IMR-90 (cell line): ENCODE results near the gene ANOS1. TPM values are rescaled to one million over a fixed set of nuclear protein-coding genes. Genes with fewer than 3 reads are reported as not detected.

Experiments
- ATAC-seq: fragments of 200-7000 bp; cut with Tn5 transposase; 2 replicates; pipeline ENCODE4 v1.9.1; 2020; ENCODE audit warnings: low read depth, mild to moderate bottlenecking, moderate library complexity
- BruUV-seq: library from RNA; stranded (reverse); fragments of 400-500 nt; replicated peaks from 2 replicates; lab custom pipeline; 2021; lab: Mats Ljungman, UMichigan
- CTCF ChIA-PET: fragments of 300-600 bp; formaldehyde crosslinking; extraction: SDS; loops from one replicate; lab custom pipeline; 2021; ENCODE audit warnings: antibody characterized with exemption; lab: Yijun Ruan, JAX
- POLR2A ChIA-PET: fragments of 300-600 bp; sonication (Branson Sonifier 250); formaldehyde crosslinking; loops from one replicate; lab custom pipeline; 2022; ENCODE audit warnings: antibody characterized with exemption; ENCODE audit not compliant: unreplicated experiment; lab: Charles Lee
- DNase-seq: peaks from one replicate; pipeline ENCODE4 v3.0.0; 2013
- H2AFZ ChIP-seq: replicated peaks from 2 replicates; pipeline ENCODE3; 2013; ENCODE audit warnings: low read length, mild to moderate bottlenecking; ENCODE audit not compliant: poor library complexity
- H2AK5ac ChIP-seq: 2 replicates; pipeline ENCODE4 v1.6.1; 2013; ENCODE audit warnings: low read depth, low read length, inconsistent platforms
- H2AK9ac ChIP-seq: replicated peaks from 2 replicates; pipeline ENCODE3; 2013; ENCODE audit warnings: mild to moderate bottlenecking, low read depth, low read length, moderate library complexity; ENCODE audit not compliant: poor library complexity
- H2BK120ac ChIP-seq: 2 replicates; pipeline ENCODE4 v1.6.1; 2013; ENCODE audit warnings: low read depth, low read length, inconsistent platforms
- H2BK15ac ChIP-seq: 3 replicates; pipeline ENCODE4 v1.6.1; 2013; ENCODE audit warnings: low read depth, low read length, inconsistent platforms
- H2BK20ac ChIP-seq: 2 replicates; pipeline ENCODE4 v1.6.1; 2013; ENCODE audit warnings: low read depth, mild to moderate bottlenecking, inconsistent platforms, low read length, moderate library complexity
- H2BK5ac ChIP-seq: 2 replicates; pipeline ENCODE4 v1.6.1; 2013; ENCODE audit warnings: mild to moderate bottlenecking, low read depth, low read length, inconsistent platforms; ENCODE audit not compliant: poor library complexity, severe bottlenecking
- H3K14ac ChIP-seq: replicated peaks from 2 replicates; pipeline ENCODE4 v1.6.1; 2013; ENCODE audit warnings: low read depth, low read length, inconsistent platforms
- H3K18ac ChIP-seq: 2 replicates; pipeline ENCODE4 v1.6.1; 2013; ENCODE audit warnings: low read depth, low read length, control low read depth
- H3K23ac ChIP-seq: 2 replicates; pipeline ENCODE4 v1.6.1; 2013; ENCODE audit warnings: low read depth, low read length, inconsistent platforms
- H3K27ac ChIP-seq: 2 replicates; pipeline ENCODE4 v1.5.1; 2013; ENCODE audit warnings: mild to moderate bottlenecking, control low read depth, low read length; ENCODE audit not compliant: insufficient read depth
- H3K27me3 ChIP-seq: 2 replicates; pipeline ENCODE4 v1.6.1; 2013; ENCODE audit warnings: low read length; ENCODE audit not compliant: control insufficient read depth, insufficient read depth
- H3K36me3 ChIP-seq: 2 replicates; pipeline ENCODE4 v1.6.1; 2013; ENCODE audit warnings: low read length, mixed read lengths; ENCODE audit not compliant: control insufficient read depth, insufficient read depth
- H3K4ac ChIP-seq: 2 replicates; pipeline ENCODE4 v1.6.1; 2013; ENCODE audit warnings: low read depth, low read length, inconsistent platforms
- H3K4me1 ChIP-seq: 2 replicates; pipeline ENCODE4 v1.6.1; 2013; ENCODE audit warnings: low read length, mixed read lengths; ENCODE audit not compliant: control insufficient read depth, insufficient read depth
- H3K4me2 ChIP-seq: 2 replicates; pipeline ENCODE4 v1.6.1; 2013; ENCODE audit warnings: low read depth, mild to moderate bottlenecking, control low read depth, low read length, moderate library complexity
- H3K4me3 ChIP-seq: 2 replicates; pipeline ENCODE4 v1.5.1; 2013; ENCODE audit warnings: low read depth, mild to moderate bottlenecking, control low read depth, low read length, moderate library complexity; ENCODE audit not compliant: insufficient read depth
- H3K56ac ChIP-seq: 2 replicates; pipeline ENCODE4 v1.6.1; 2013; ENCODE audit warnings: low read length, inconsistent platforms; ENCODE audit not compliant: insufficient read depth; ENCODE audit errors: extremely low read depth
- H3K79me1 ChIP-seq, 2 experiments: 2 replicates each; pipeline ENCODE4 v1.6.1; 2013; ENCODE audit warnings: low read length in 2 of 2, inconsistent platforms in 1 of 2, low read depth in 1 of 2
- H3K9ac ChIP-seq: 2 replicates; pipeline ENCODE4 v1.6.1; 2013; ENCODE audit warnings: low read depth, low read length, control low read depth
- H3K9me1 ChIP-seq: 2 replicates; pipeline ENCODE4 v1.6.1; 2013; ENCODE audit warnings: low read length, inconsistent platforms; ENCODE audit not compliant: insufficient read depth
- H3K9me3 ChIP-seq: 2 replicates; pipeline ENCODE4 v1.6.1; 2013; ENCODE audit warnings: low read length; ENCODE audit not compliant: control insufficient read depth, insufficient read depth
- H4K20me1 ChIP-seq: 2 replicates; pipeline ENCODE4 v1.6.1; 2013; ENCODE audit warnings: low read length, inconsistent platforms; ENCODE audit not compliant: insufficient read depth
- H4K5ac ChIP-seq: 2 replicates; pipeline ENCODE4 v1.6.1; 2013; ENCODE audit warnings: mild to moderate bottlenecking, low read depth, low read length, control low read depth
- H4K8ac ChIP-seq, 2 experiments: 2 replicates each; pipeline ENCODE4 v1.6.1; 2013; ENCODE audit warnings: low read depth in 2 of 2, low read length in 2 of 2, control low read depth in 1 of 2, inconsistent platforms in 1 of 2
- H4K91ac ChIP-seq: 2 replicates; pipeline ENCODE4 v1.6.1; 2013; ENCODE audit warnings: low read depth, low read length, inconsistent platforms; ENCODE audit not compliant: insufficient read depth
- BHLHE40 ChIP-seq: fragments of 150-350 bp; IDR thresholded peaks from 2 replicates; pipeline ENCODE4 v1.6.1; 2016; ENCODE audit warnings: mild to moderate bottlenecking, low read depth, low read length
- CEBPB ChIP-seq: IDR thresholded peaks from 2 replicates; pipeline ENCODE4 v1.6.1; 2012; ENCODE audit warnings: low read depth, low read length, improper control_type of control experiment
- CHD1 ChIP-seq: IDR thresholded peaks from 2 replicates; pipeline ENCODE4 v1.6.1; 2012; ENCODE audit warnings: low read depth, low read length, improper control_type of control experiment
- CTCF ChIP-seq: conservative IDR thresholded peaks from 2 replicates; pipeline ENCODE4 v1.5.1; 2012; ENCODE audit warnings: mild to moderate bottlenecking, low read depth, low read length, improper control_type of control experiment
- ELK1 ChIP-seq: fragments of 150-350 bp; IDR thresholded peaks from 2 replicates; pipeline ENCODE4 v1.6.1; 2016; ENCODE audit warnings: low read depth, mild to moderate bottlenecking, low read length, moderate library complexity, borderline replicate concordance
- FOS ChIP-seq: fragments of 150-350 bp; IDR thresholded peaks from 2 replicates; pipeline ENCODE4 v1.6.1; 2016; ENCODE audit warnings: low read depth, low read length
- MAFK ChIP-seq: IDR thresholded peaks from 2 replicates; pipeline ENCODE4 v1.6.1; 2012; ENCODE audit warnings: low read depth, low read length, improper control_type of control experiment
- MAZ ChIP-seq: IDR thresholded peaks from 2 replicates; pipeline ENCODE4 v1.6.1; 2012; ENCODE audit warnings: low read depth, mild to moderate bottlenecking, low read length, improper control_type of control experiment, moderate library complexity, borderline replicate concordance
- MXI1 ChIP-seq: IDR thresholded peaks from 2 replicates; pipeline ENCODE4 v1.6.1; 2012; ENCODE audit warnings: low read depth, mild to moderate bottlenecking, low read length, moderate library complexity, borderline replicate concordance
- NFE2L2 ChIP-seq: fragments of 150-350 bp; IDR thresholded peaks from 2 replicates; pipeline ENCODE4 v1.6.1; 2016; ENCODE audit warnings: low read depth, mild to moderate bottlenecking, low read length
- POLR2A ChIP-seq: IDR thresholded peaks from 2 replicates; pipeline ENCODE4 v1.6.1; 2012; ENCODE audit warnings: mild to moderate bottlenecking, low read depth, low read length
- RAD21 ChIP-seq: IDR thresholded peaks from 2 replicates; pipeline ENCODE4 v1.6.1; 2012; ENCODE audit warnings: low read length, improper control_type of control experiment
- RCOR1 ChIP-seq: IDR thresholded peaks from 2 replicates; pipeline ENCODE4 v1.6.1; 2012; ENCODE audit warnings: mild to moderate bottlenecking, low read length, improper control_type of control experiment; ENCODE audit not compliant: insufficient replicate concordance
- RFX5 ChIP-seq: IDR thresholded peaks from 2 replicates; pipeline ENCODE4 v1.8.0; 2012; ENCODE audit warnings: low read depth, mild to moderate bottlenecking, low read length, moderate library complexity
- SMC3 ChIP-seq: fragments of 150-350 bp; IDR thresholded peaks from 2 replicates; pipeline ENCODE4 v1.6.1; 2016; ENCODE audit warnings: low read depth, mild to moderate bottlenecking, antibody characterized with exemption, low read length, moderate library complexity
- USF2 ChIP-seq: fragments of 150-350 bp; IDR thresholded peaks from 2 replicates; pipeline ENCODE4 v1.6.1; 2017; ENCODE audit warnings: mild to moderate bottlenecking, antibody characterized with exemption, low read length, low read depth
- WGBS, 2 experiments: methylation state at CpG; one replicate each; pipeline versions ENCODE4 v1.1.5 to v1.1.7; 2013; ENCODE audit warnings: missing lambda C conversion rate in 2 of 2; ENCODE audit not compliant: insufficient read length in 1 of 2; ENCODE audit errors: extremely low coverage in 2 of 2; 5-methylcytosine and 5-hydroxymethylcytosine counted together
- dilution Hi-C: fragments of 300-500 bp; cut with HindIII; formaldehyde crosslinking; loops from one replicate; pipeline ENCODE4 v1.14.3; 2018; ENCODE audit warnings: low sequenced_read_pairs; ENCODE audit not compliant: unreplicated experiment
- in situ Hi-C: fragments of 300-500 bp; cut with MboI; formaldehyde crosslinking; loops from 3 replicates; pipeline ENCODE4 v1.14.3; 2019; ENCODE audit warnings: low sequenced_read_pairs, inconsistent platforms, mixed read lengths
- intact Hi-C: fragments of 100-400 bp; cut with micrococcal nuclease; formaldehyde crosslinking; loops from 2 replicates; pipeline ENCODE4 v1.10.0; 2022
- polyA plus RNA-seq, 3 experiments: library from polyadenylated mRNA; depleted of rRNA; stranded (reverse); fragments of >200 nt; gene quantifications; 2 replicates each; pipeline ENCODE4 v1.2.3, GENCODE V29; 2012; ENCODE audit warnings: low replicate concordance in 1 of 3
- total RNA-seq: library from RNA; depleted of rRNA; stranded (reverse); fragments of >200 nt; gene quantifications from 2 replicates; pipeline ENCODE4 v1.2.3, GENCODE V29; 2012

Gene ANOS1
- total and polyA plus RNA-seq, 2 of the 4 experiments (the other 2 are of a cell fraction) = under 0.01 to 0.17 TPM

GRCh38 chrX:8675006-8675630 is 56.8 kb downstream of the ANOS1 start:
- H4K8ac ChIP-seq = no peak overlapping the region
- POLR2A ChIA-PET = no interaction called here
- no peak overlapping the region for H3K14ac ChIP-seq
- in situ Hi-C loops = no loop called here
- H3K4ac ChIP-seq = no peak overlapping the region
- no peak for TF ChIP-seq CHD1
- TF ChIP-seq RFX5 = no peak
- TF ChIP-seq CTCF = no peak
- no peak for TF ChIP-seq POLR2A
- no peak for TF ChIP-seq FOS
- TF ChIP-seq RAD21 = no peak
- TF ChIP-seq CEBPB = no peak
- TF ChIP-seq BHLHE40 = no peak
- no peak for TF ChIP-seq MAZ
- no peak for TF ChIP-seq ELK1
- TF ChIP-seq RCOR1 = no peak
- TF ChIP-seq NFE2L2 = no peak
- TF ChIP-seq USF2 = no peak
- TF ChIP-seq MAFK = no peak
- no peak for TF ChIP-seq MXI1
- TF ChIP-seq SMC3 = no peak
- no peaks in the 10 kb centered on the region for H3K9me1 ChIP-seq
- dilution Hi-C loops = no loop called here
- no peaks in the 10 kb centered on the region for H3K27me3 ChIP-seq
- H2BK15ac ChIP-seq = no peak overlapping the region
- no peak overlapping the region for H2AFZ ChIP-seq
- H3K36me3 ChIP-seq = no peaks in the 10 kb centered on the region
- H2AK9ac ChIP-seq = no peak overlapping the region
- ATAC-seq (no peak), DNase-seq (no peak)
- no peaks in the 10 kb centered on the region; the same call in 1 of the 2 replicates for H3K9me3 ChIP-seq
- intact Hi-C loops = no loop called here
- H2BK20ac ChIP-seq = no peak overlapping the region
- H3K9ac ChIP-seq = no peak overlapping the region
- CTCF ChIA-PET = no interaction called here
- H3K23ac ChIP-seq = no peak overlapping the region
- H3K18ac ChIP-seq = no peak overlapping the region
- no peaks in the 10 kb centered on the region for H3K79me1 ChIP-seq
- H3K4me3 ChIP-seq = no peak overlapping the region
- H3K27ac ChIP-seq = no peak overlapping the region
- no peaks in the 10 kb centered on the region for H3K4me1 ChIP-seq
- BruUV-seq = no TSS peak
- no peak overlapping the region for H4K5ac ChIP-seq
- H2BK120ac ChIP-seq = no peak overlapping the region
- no peak overlapping the region for H2BK5ac ChIP-seq
- H2AK5ac ChIP-seq = no peak overlapping the region
- WGBS, 2 experiments = no CpG with 5 or more reads among the region's 6 CpGs
- H3K4me2 ChIP-seq = no peak overlapping the region
- no peak overlapping the region for H4K91ac ChIP-seq
- H4K20me1 ChIP-seq = no peaks in the 10 kb centered on the region
- no peak overlapping the region for H3K56ac ChIP-seq
